ENCODE results near the gene BEGAIN.

The BEGAIN gene

GRCh38 chr14:100619396-100620254, 32.4 kb upstream of the BEGAIN start:
- H3K4me3 Mint-ChIP-seq = no peak overlapping the region
- no peak overlapping the region for H3K27ac Mint-ChIP-seq
- H3K4me1 Mint-ChIP-seq (ENCODE audit: low read depth) = peaks cover 16% of the 10 kb centered on the region
- no peaks in the 10 kb centered on the region for H3K9me3 Mint-ChIP-seq
- H3K27me3 Mint-ChIP-seq (ENCODE audit: low read depth) = peaks cover 18% of the 10 kb centered on the region
- DNase-seq (ENCODE audit: low spot score) = no peak
- no peaks in the 10 kb centered on the region for H3K36me3 Mint-ChIP-seq (ENCODE audit: low read depth)

- H3K4me3 Mint-ChIP-seq = no peak overlapping the region
These were observed 31.6 kb upstream of the BEGAIN start for GRCh38 chr14:100618763-100619320.

GRCh38 chr14:100618318-100618693, 31.1 kb upstream of the BEGAIN start:
- H3K4me3 Mint-ChIP-seq = peak overlapping the region; percentile 15

More at GRCh38 chr14:100618763-100619320, 31.6 kb upstream of the BEGAIN start:
- Mint-ChIP-seq H3K27me3 (ENCODE audit: low read depth) (peaks cover 12% of the 10 kb centered on the region), H3K27ac (no peak overlapping the region), H3K36me3 (ENCODE audit: low read depth) (no peaks in the 10 kb centered on the region), H3K4me1 (ENCODE audit: low read depth) (peaks cover 14% of the 10 kb centered on the region), H3K9me3 (no peaks in the 10 kb centered on the region)
- DNase-seq (ENCODE audit: low spot score) = no peak

GRCh38 chr14:100617410-100618317, 30.4 kb upstream of the BEGAIN start:
- Mint-ChIP-seq H3K36me3 (ENCODE audit: low read depth) (no peaks in the 10 kb centered on the region), H3K4me1 (ENCODE audit: low read depth) (peaks cover 14% of the 10 kb centered on the region), H3K9me3 (no peaks in the 10 kb centered on the region), H3K27me3 (ENCODE audit: low read depth) (peaks cover 12% of the 10 kb centered on the region), H3K4me3 (peak overlapping the region; percentile 35), H3K27ac (peak overlapping the region; percentile 49)
- DNase-seq (ENCODE audit: low spot score) = no peak

More at GRCh38 chr14:100618318-100618693, 31.1 kb upstream of the BEGAIN start:
- Mint-ChIP-seq H3K9me3 (no peaks in the 10 kb centered on the region), H3K4me1 (ENCODE audit: low read depth) (peaks cover 14% of the 10 kb centered on the region), H3K27ac (no peak overlapping the region), H3K36me3 (ENCODE audit: low read depth) (no peaks in the 10 kb centered on the region), H3K27me3 (ENCODE audit: low read depth) (peaks cover 12% of the 10 kb centered on the region)
- no peak for DNase-seq (ENCODE audit: low spot score)

- Mint-ChIP-seq H3K4me1 (ENCODE audit: low read depth) (peaks cover 14% of the 10 kb centered on the region), H3K9me3 (no peaks in the 10 kb centered on the region), H3K27ac (peak overlapping the region; percentile 49), H3K36me3 (ENCODE audit: low read depth) (no peaks in the 10 kb centered on the region), H3K27me3 (ENCODE audit: low read depth) (peaks cover 12% of the 10 kb centered on the region), H3K4me3 (peak overlapping the region; percentile 35)
- no peak for DNase-seq (ENCODE audit: low spot score)
These were observed 29.7 kb upstream of the BEGAIN start for GRCh38 chr14:100616854-100617409.

GRCh38 chr14:100615736-100616695, 28.8 kb upstream of the BEGAIN start:
- no peak overlapping the region for H3K27ac Mint-ChIP-seq
- DNase-seq (ENCODE audit: low spot score) = no peak

GRCh38 chr14:100614803-100615202, 27.6 kb upstream of the BEGAIN start:
- peaks cover 9% of the 10 kb centered on the region for H3K27me3 Mint-ChIP-seq (ENCODE audit: low read depth)
- H3K9me3 Mint-ChIP-seq = no peaks in the 10 kb centered on the region
- no peaks in the 10 kb centered on the region for H3K36me3 Mint-ChIP-seq (ENCODE audit: low read depth)
- no peak overlapping the region for H3K4me3 Mint-ChIP-seq
- H3K4me1 Mint-ChIP-seq (ENCODE audit: low read depth) = peaks cover 14% of the 10 kb centered on the region
- H3K27ac Mint-ChIP-seq = no peak overlapping the region
- DNase-seq (ENCODE audit: low spot score) = no peak

More at GRCh38 chr14:100615736-100616695, 28.8 kb upstream of the BEGAIN start:
- Mint-ChIP-seq H3K36me3 (ENCODE audit: low read depth) (no peaks in the 10 kb centered on the region), H3K27me3 (ENCODE audit: low read depth) (peaks cover 12% of the 10 kb centered on the region), H3K4me3 (no peak overlapping the region), H3K4me1 (ENCODE audit: low read depth) (peaks cover 14% of the 10 kb centered on the region), H3K9me3 (no peaks in the 10 kb centered on the region)

- no peaks in the 10 kb centered on the region for H3K9me3 Mint-ChIP-seq
- no peaks in the 10 kb centered on the region for H3K36me3 Mint-ChIP-seq (ENCODE audit: low read depth)
- H3K4me1 Mint-ChIP-seq (ENCODE audit: low read depth) = peaks cover 8% of the 10 kb centered on the region
- peaks cover 4% of the 10 kb centered on the region for H3K27me3 Mint-ChIP-seq (ENCODE audit: low read depth)
- no peak overlapping the region for H3K27ac Mint-ChIP-seq
- H3K4me3 Mint-ChIP-seq = no peak overlapping the region
- DNase-seq (ENCODE audit: low spot score) = no peak
These were observed 25.8 kb upstream of the BEGAIN start for GRCh38 chr14:100612986-100613385.

- no peaks in the 10 kb centered on the region for H3K9me3 Mint-ChIP-seq
- DNase-seq (ENCODE audit: low spot score) = no peak
- H3K4me1 Mint-ChIP-seq (ENCODE audit: low read depth) = peaks cover under 1% of the 10 kb centered on the region
- H3K36me3 Mint-ChIP-seq (ENCODE audit: low read depth) = no peaks in the 10 kb centered on the region
- no peak overlapping the region for H3K27ac Mint-ChIP-seq
- no peak overlapping the region for H3K4me3 Mint-ChIP-seq
- no peaks in the 10 kb centered on the region for H3K27me3 Mint-ChIP-seq (ENCODE audit: low read depth)
These were observed 24.7 kb upstream of the BEGAIN start for GRCh38 chr14:100611811-100612480.

- no peaks in the 10 kb centered on the region for H3K9me3 Mint-ChIP-seq
- no peak for DNase-seq (ENCODE audit: low spot score)
These were observed 23.4 kb upstream of the BEGAIN start for GRCh38 chr14:100610511-100611217.

GRCh38 chr14:100609941-100610391, 22.7 kb upstream of the BEGAIN start:
- Mint-ChIP-seq H3K9me3 (no peaks in the 10 kb centered on the region), H3K27ac (no peak overlapping the region), H3K36me3 (ENCODE audit: low read depth) (no peaks in the 10 kb centered on the region), H3K4me1 (ENCODE audit: low read depth) (no peaks in the 10 kb centered on the region), H3K4me3 (no peak overlapping the region), H3K27me3 (ENCODE audit: low read depth) (no peaks in the 10 kb centered on the region)
- DNase-seq (ENCODE audit: low spot score) = no peak

More at GRCh38 chr14:100610511-100611217, 23.4 kb upstream of the BEGAIN start:
- no peaks in the 10 kb centered on the region for H3K36me3 Mint-ChIP-seq (ENCODE audit: low read depth)
- no peaks in the 10 kb centered on the region for H3K27me3 Mint-ChIP-seq (ENCODE audit: low read depth)
- no peak overlapping the region for H3K4me3 Mint-ChIP-seq
- H3K27ac Mint-ChIP-seq = no peak overlapping the region
- no peaks in the 10 kb centered on the region for H3K4me1 Mint-ChIP-seq (ENCODE audit: low read depth)

GRCh38 chr14:100609331-100609870, 22.2 kb upstream of the BEGAIN start:
- H3K36me3 Mint-ChIP-seq (ENCODE audit: low read depth) = no peaks in the 10 kb centered on the region
- no peak overlapping the region for H3K4me3 Mint-ChIP-seq
- no peaks in the 10 kb centered on the region for H3K9me3 Mint-ChIP-seq
- H3K27me3 Mint-ChIP-seq (ENCODE audit: low read depth) = no peaks in the 10 kb centered on the region
- no peak overlapping the region for H3K27ac Mint-ChIP-seq
- H3K4me1 Mint-ChIP-seq (ENCODE audit: low read depth) = no peaks in the 10 kb centered on the region
- DNase-seq (ENCODE audit: low spot score) = no peak

Measured in T-helper 2 cell treated with Interferon-gamma antibody and Interleukin-4, amounts not matched to agents 5 μg/mL and 100 μg/mL, for 36 hours (primary cell).